ENCODE results near the gene DHFR2.
"Not testable (repeated sequence)": the region's sequence is repeated elsewhere in the genome, so short reads cannot be mapped to it uniquely, and the experiment has no call there.

DHFR2 gene

GRCh38 chr3:94065122-94065521, 2.4 kb upstream of the DHFR2 start:
- DNase-seq, result no peak

DNA sequence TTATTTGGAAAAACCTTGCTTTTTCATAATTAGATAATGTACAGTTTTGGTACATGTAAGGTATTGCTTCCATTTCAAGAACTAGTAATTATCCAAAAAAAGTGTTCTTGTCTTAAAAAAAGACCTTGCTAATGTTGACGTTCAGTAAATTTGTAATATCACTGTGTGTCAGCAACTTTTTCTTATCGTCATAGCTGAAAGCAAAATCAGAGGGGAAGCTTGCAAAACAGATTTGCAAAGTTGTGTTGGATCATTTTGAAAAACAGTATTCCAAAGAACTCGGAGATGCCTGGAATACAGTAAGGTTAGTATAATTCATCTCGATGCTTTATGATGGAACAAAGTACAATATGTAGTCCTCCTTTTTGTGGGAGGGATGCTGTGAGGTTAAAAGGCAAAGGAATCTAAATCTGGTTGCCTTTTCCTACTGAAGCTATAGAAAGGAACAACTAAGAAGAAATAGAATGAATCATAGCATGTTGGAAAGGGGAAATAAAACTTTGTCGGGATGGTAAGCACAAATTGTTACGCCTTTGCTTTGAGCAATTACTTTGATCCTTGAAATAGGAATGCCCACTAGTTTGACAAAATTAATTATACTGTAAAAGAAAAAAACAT, 1.6 kb upstream of the DHFR2 start:
- no peak for DNase-seq

- peak in 1 of 3 experiments; percentile 63 for DNase-seq
Measured at GRCh38 chr3:94063496-94064119, 892 bp upstream of the DHFR2 start.

DNA sequence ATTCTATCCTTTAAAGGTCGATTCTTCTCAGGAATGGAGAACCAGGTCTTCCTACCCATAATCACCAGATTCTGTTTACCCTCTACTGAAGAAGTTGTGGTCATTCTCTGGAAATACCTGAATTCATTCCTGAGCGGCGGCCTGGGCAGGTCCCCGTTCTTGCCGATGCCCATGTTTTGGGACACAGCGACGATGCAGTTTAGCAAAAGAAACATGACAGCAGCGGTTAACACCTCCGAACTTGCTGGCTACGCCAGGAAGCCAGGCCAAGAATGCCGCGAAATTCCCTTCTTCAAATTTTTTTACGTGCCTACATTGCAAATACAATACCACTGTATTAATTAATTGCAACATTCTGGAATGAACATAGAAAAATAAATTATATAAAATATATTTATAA, 1.4 kb downstream of the DHFR2 start:
- no peak for DNase-seq

GRCh38 chr3:94050546-94050945, 12.2 kb downstream of the DHFR2 start:
- no peak for DNase-seq

- no peak for DNase-seq
Measured at GRCh38 chr3:94049267-94049666, 13.4 kb downstream of the DHFR2 start.

DNA sequence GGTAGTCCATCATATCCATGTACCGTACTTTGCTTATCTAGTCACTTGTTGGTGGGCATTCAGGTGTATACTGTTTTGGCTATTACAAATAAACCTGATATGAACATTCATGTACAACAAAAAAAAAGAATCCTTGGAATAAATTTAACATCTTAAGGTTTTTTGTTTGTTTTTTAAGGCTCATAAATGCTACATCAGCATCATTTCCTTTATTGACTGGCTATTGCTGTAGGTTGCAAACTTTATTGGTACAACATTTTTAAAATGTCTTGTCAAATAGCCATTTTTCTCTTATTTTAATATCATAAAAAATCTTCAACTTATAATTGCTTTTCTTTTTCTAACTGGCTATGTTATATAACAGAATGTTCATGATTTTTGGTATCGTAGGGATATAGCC, 16.2 kb downstream of the DHFR2 start:
- DNase-seq, result no peak

- not testable (repeated sequence) for DNase-seq
Measured at GRCh38 chr3:94044100-94044936, 18.4 kb downstream of the DHFR2 start.

DNA sequence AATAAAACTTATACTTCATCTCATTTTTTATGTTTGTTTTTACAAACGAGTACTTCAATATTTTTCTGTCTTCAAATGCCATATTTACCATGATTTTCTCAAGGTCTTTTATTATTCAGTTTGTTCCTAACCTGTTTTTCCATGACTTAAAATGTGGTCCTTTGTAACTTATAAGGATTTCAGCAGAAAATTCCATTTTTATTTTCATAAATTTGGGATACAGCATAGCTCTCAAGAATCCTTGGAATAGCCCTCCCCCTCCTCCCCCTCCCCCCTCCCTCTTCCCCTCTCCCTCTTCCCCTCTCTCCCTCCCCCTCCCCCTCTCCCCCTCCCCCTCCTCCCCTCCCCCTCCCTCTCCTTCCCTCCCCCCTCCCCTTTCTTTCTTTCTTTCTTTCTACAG, 19.4 kb downstream of the DHFR2 start:
- no peak for DNase-seq

GRCh38 chr3:94036909-94037507, 25.7 kb downstream of the DHFR2 start:
- DNase-seq, result peak in 2 of 3 experiments; percentile 5 to 19

GRCh38 chr3:94028093-94028837, 34.5 kb downstream of the DHFR2 start, which contains the start of gene STX19:
Gene STX19, minus strand, starts transcription at chr3:94028597. Its CDS starts 13,328 bp downstream, at chr3:94015269.
- peak in 2 of 3 experiments; percentile 49 to 90 for DNase-seq

GRCh38 chr3:94026623-94027022, 36.1 kb downstream of the DHFR2 start:
- no peak for DNase-seq

- no peak for DNase-seq
Measured at GRCh38 chr3:94024385-94024784, 38.3 kb downstream of the DHFR2 start.

GRCh38 chr3:94020293-94020692, 42.4 kb downstream of the DHFR2 start:
- no peak for DNase-seq

- DNase-seq, result no peak
Measured at GRCh38 chr3:94019659-94020058, 43.1 kb downstream of the DHFR2 start.

DNA sequence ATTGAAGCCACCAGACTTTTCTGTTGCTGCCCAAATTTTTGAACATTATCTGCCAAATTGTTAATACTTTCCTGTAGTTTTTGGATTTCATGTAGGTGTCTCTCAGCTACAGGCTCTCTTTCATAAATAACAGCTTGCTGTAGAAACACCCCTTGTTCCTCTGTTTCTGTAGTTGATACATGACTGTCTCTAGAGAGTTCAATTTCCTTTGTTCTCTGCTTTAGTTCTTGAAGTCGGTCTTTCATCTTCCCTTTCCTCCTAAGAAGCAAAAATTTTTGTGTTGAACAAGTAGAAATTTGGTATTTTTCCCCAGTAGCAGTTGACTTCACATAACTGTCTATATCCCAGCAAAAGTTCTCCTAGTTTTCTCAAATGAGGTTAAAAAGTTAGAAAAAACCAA, 47.7 kb downstream of the DHFR2 start:
- no peak for DNase-seq

DNA sequence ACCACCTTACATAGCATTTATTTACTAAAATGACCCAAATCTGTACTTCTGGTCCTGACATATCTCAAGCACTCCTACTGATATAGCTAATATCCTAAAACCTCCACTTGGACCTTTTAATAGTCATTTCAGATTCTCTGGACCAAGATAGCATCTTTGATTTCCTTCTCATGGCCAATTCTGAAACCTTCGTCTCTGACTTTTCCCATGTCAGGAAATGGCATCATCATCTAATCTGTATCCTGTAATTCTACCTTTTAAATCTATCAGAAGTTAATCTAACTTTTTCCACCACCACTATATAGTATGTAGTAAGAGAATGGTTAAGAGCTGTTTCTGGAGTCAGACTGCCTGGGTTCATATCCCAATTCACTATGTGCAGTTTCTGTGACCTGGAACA, 50.5 kb downstream of the DHFR2 start:
- DNase-seq, result no peak

- no peak for DNase-seq
Measured at GRCh38 chr3:94011233-94011711, 51.4 kb downstream of the DHFR2 start.

GRCh38 chr3:94009608-94010007, 53.1 kb downstream of the DHFR2 start:
- DNase-seq, result peak in 1 of 3 experiments; percentile 49

- DNase-seq, result no peak
Measured at GRCh38 chr3:94008253-94008652, 54.5 kb downstream of the DHFR2 start.

Measured in NCI-H1417 (cell line).